Panc1 (cell line): ENCODE results near the gene HTRA3.

Source experiments
- CTCF ChIP-seq: fragments of 450-650 bp; IDR thresholded peaks from 2 replicates; pipeline ENCODE4 v1.5.1; 2017; ENCODE audit warnings: mild to moderate bottlenecking
- POLR2AphosphoS5 ChIP-seq: IDR thresholded peaks from 2 replicates; pipeline ENCODE4 v1.6.1; 2012; ENCODE audit warnings: mild to moderate bottlenecking, low read depth, low read length, moderate library complexity
- REST ChIP-seq, 2 experiments: IDR thresholded peaks; 2 replicates each; pipeline ENCODE4 v1.6.1; 2011 to 2012; ENCODE audit warnings: low read depth in 2 of 2, control low read depth in 1 of 2, low read length in 1 of 2, mild to moderate bottlenecking in 1 of 2, moderate library complexity in 1 of 2; ENCODE audit not compliant: insufficient read depth in 1 of 2
- SIN3A ChIP-seq: IDR thresholded peaks from 2 replicates; pipeline ENCODE4 v1.6.1; 2012; ENCODE audit warnings: low read depth, mild to moderate bottlenecking, low read length, moderate library complexity, borderline replicate concordance; ENCODE audit not compliant: insufficient read depth

- TF ChIP-seq CTCF (no peak), REST (IDR thresholded peaks at IDR 0.05; ENCODE audit: insufficient read depth in 1 of 2, low read depth in 2 of 2, low read length in 1 of 2) (no peak), POLR2AphosphoS5 (no peak), SIN3A (no peak)
Observed at GRCh38 chr4:8341691-8342090, 72.1 kb downstream of the HTRA3 start.
